ENCODE measurements around the gene TBCCD1. TPM values are rescaled to one million over a fixed set of nuclear protein-coding genes. Genes with fewer than 3 reads are reported as not detected.

The TBCCD1 gene, protein sequence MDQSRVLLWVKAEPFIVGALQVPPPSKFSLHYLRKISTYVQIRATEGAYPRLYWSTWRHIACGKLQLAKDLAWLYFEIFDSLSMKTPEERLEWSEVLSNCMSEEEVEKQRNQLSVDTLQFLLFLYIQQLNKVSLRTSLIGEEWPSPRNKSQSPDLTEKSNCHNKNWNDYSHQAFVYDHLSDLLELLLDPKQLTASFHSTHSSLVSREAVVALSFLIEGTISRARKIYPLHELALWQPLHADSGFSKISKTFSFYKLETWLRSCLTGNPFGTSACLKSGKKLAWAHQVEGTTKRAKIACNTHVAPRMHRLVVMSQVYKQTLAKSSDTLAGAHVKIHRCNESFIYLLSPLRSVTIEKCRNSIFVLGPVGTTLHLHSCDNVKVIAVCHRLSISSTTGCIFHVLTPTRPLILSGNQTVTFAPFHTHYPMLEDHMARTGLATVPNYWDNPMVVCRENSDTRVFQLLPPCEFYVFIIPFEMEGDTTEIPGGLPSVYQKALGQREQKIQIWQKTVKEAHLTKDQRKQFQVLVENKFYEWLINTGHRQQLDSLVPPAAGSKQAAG
- 10 to 100 TPM; 18.8 to 32.4 (median 21.6) TPM for polyA plus RNA-seq

DNA sequence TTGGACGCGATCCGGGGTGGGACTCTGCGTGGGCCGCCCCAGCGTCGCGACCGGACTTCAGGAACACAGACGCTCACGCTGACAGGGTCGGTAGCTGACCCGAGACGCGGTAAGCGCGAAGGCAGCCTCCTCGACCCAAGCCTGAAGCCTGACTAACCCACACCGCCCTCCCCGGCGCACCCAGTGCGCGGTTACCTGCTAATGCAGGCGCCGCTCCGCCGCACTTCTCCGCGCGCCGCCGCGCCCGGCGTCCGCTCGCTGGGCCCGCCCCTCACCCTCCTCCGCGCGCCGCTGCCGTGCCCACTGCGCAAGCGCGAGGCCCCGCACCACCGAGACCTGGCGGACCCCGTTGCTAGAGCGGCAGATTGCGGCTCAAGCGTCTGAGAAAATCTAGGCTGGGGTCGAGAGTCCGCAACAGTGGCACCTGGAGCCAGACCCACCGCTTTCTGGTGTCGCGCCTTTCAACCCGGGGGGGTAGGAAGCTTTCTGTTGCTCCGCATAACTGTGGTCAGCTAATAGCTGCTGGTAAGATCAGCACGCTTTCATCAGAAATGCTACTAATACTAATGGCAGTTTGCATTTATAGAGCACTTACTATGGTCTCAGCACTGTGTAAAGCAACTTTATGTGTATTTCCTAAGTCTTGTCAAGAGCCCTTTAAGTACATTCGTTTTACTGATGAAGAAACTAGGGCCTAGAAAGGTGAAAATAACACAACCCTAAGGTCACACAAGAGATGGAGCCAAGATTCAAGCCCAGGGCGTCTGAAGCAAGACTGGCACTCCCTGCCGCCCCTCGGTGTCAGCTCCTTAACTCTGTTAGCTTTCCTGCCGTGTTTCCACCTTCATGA is at the start of gene TBCCD1:
TBCCD1 (minus strand) TSS at position 268 of the 850 bp plus-strand sequence. CDS start 3,010 bp downstream, outside the sequence.
- Mint-ChIP-seq H3K9me3 (no peaks in the 10 kb centered on the region), H3K36me3 (peaks cover 3 to 4% (median 4%) of the 10 kb centered on the region in 3 donors), H3K27ac (peak within 1 kb of the TSS; percentile 90 to 98 (median 96)), H3K4me3 (peak within 1 kb of the TSS; percentile 87 to 95 (median 89)), H3K27me3 (ENCODE audit: low read depth in 3 of 3) (peaks cover 9 to 19% (median 16%) of the 10 kb centered on the region in 3 donors), H3K4me1 (peaks cover 60 to 76% of the 10 kb centered on the region in 2 donors)
- peak; percentile 97 to 98 (median 97) for DNase-seq

DNA sequence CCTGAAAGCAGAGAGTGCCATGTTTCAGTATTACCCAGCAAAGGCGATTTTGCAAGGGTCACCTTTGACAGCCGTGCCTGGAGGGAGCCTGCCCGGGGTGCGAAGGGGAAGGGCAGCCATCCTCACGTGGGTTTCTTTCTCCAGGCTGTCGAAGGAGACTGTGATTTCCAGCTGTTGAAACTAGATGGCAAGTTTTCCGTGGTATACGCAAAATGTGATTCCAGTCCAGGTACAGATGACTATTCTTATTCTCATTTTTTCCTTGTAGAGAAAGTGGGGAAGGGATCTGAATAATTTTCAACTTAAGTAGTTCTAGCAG is 49.1 kb upstream of the TBCCD1 start:
- peaks cover 17 to 22% of the 10 kb centered on the region in 2 donors for H3K4me1 Mint-ChIP-seq
- H3K27ac Mint-ChIP-seq = no peak overlapping the region
- DNase-seq = no peak
- no peaks in the 10 kb centered on the region for H3K9me3 Mint-ChIP-seq
- peaks cover 11 to 39% (median 16%) of the 10 kb centered on the region in 3 donors for H3K27me3 Mint-ChIP-seq (ENCODE audit: low read depth in 3 of 3)
- H3K4me3 Mint-ChIP-seq = no peak overlapping the region
- H3K36me3 Mint-ChIP-seq = peaks cover 0 to 3% (median 0%) of the 10 kb centered on the region in 3 donors

GRCh38 chr3:186614597-186615483 is 47.7 kb upstream of the TBCCD1 start:
- Mint-ChIP-seq H3K4me1 (peaks cover 17 to 22% of the 10 kb centered on the region in 2 donors), H3K9me3 (no peaks in the 10 kb centered on the region), H3K4me3 (peak overlapping the region in 1 of 5 donors; percentile 57), H3K27me3 (ENCODE audit: low read depth in 3 of 3) (peaks cover 11 to 37% (median 16%) of the 10 kb centered on the region in 3 donors), H3K27ac (no peak overlapping the region), H3K36me3 (peaks cover 0 to 3% (median 0%) of the 10 kb centered on the region in 3 donors)
- peak; percentile 64 to 72 (median 66) for DNase-seq

DNA sequence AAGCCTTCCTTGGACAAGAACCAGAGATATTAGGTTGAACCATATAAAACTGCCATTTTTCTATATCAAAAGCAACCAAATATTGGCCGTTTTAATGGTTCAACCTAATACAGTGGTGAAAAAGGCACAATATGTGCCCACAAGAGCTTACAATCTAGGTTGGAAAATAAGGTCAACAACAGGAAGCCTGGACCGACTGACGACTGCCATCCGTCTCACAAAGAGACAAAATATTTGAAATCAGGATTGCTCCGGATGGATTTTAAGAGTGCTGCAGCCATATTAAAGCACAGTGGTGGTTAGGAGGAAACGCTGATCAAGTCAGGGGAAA is 47.1 kb upstream of the TBCCD1 start:
- H3K4me3 Mint-ChIP-seq = no peak overlapping the region
- H3K4me1 Mint-ChIP-seq = peaks cover 17 to 22% of the 10 kb centered on the region in 2 donors
- no peak overlapping the region for H3K27ac Mint-ChIP-seq
- H3K36me3 Mint-ChIP-seq = peaks cover 0 to 3% (median 0%) of the 10 kb centered on the region in 3 donors
- no peak for DNase-seq
- H3K27me3 Mint-ChIP-seq (ENCODE audit: low read depth in 3 of 3) = peaks cover 11 to 37% (median 16%) of the 10 kb centered on the region in 3 donors
- H3K9me3 Mint-ChIP-seq = no peaks in the 10 kb centered on the region

DNA sequence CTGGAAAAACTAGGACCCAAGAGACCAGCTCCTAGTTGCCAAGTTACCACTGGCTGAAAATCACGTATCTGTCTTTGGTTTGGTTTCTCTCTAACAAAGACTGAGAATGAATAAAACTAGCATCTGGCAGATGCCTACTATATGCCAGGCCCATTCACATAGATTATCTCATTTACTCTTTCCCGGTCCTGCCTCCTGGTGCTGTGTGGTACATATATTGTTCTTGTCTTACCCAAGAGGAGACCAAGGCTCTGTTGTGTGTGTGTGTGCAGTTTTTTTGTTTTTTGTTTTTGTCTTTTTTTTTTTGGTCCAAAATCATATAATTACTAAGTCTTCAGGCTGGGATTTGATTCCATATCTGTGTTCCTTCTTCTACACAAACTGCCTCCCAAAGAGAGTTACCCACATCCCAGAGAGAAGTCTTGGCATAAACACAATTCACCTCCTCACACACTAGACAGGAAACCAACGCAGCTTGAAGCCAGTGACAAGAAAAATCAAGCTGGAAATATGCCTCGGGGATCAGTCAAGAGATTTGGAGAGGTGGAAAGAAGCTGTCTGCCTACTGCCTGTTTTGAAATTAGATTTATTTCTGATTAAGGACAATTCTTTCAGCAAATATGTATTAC is 46.6 kb upstream of the TBCCD1 start:
- DNase-seq = no peak
- Mint-ChIP-seq H3K4me1 (peaks cover 17 to 22% of the 10 kb centered on the region in 2 donors), H3K4me3 (no peak overlapping the region), H3K36me3 (peaks cover 0 to 3% (median 0%) of the 10 kb centered on the region in 3 donors), H3K9me3 (no peaks in the 10 kb centered on the region), H3K27ac (no peak overlapping the region), H3K27me3 (ENCODE audit: low read depth in 3 of 3) (peaks cover 11 to 37% (median 14%) of the 10 kb centered on the region in 3 donors)

GRCh38 chr3:186612721-186613636 is 45.8 kb upstream of the TBCCD1 start, which contains the start of gene AHSG:
Gene AHSG (plus strand): TSS chr3:186613060. CDS start chr3:186613142, 82 bp downstream.
- Mint-ChIP-seq H3K27ac (no peak within 1 kb of the TSS), H3K4me3 (no peak within 1 kb of the TSS), H3K4me1 (peaks cover 17 to 22% of the 10 kb centered on the region in 2 donors), H3K36me3 (peaks cover 0 to 3% (median 0%) of the 10 kb centered on the region in 3 donors), H3K9me3 (no peaks in the 10 kb centered on the region), H3K27me3 (ENCODE audit: low read depth in 3 of 3) (peaks cover 11 to 33% (median 11%) of the 10 kb centered on the region in 3 donors)
- DNase-seq = no peak

DNA sequence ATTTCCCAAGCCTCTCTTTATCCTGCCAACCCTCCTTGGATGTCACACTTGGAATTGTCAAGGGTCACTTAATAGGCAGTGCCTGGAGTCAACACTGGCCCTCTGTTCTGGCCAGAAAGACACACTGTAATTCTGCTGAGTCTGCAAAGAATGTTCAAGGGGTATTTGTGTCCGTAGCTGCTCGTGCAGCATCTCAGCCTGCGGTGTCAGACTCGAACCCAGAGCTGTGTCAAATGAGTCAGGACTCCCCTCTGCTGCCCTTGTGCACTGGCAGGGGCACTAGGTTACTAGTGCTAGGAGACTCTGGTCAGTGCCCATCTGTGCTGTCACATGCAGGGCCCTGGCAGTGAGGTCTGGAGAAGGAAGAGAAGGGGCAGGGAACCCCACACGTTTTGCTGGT is 44.9 kb upstream of the TBCCD1 start:
- Mint-ChIP-seq H3K4me1 (peaks cover 12 to 15% of the 10 kb centered on the region in 2 donors), H3K36me3 (peaks cover 0 to 3% (median 0%) of the 10 kb centered on the region in 3 donors), H3K4me3 (no peak overlapping the region), H3K27ac (no peak overlapping the region), H3K9me3 (no peaks in the 10 kb centered on the region), H3K27me3 (ENCODE audit: low read depth in 3 of 3) (peaks cover 8 to 24% (median 9%) of the 10 kb centered on the region in 3 donors)
- DNase-seq = no peak

GRCh38 chr3:186609247-186609868 is 42.2 kb upstream of the TBCCD1 start:
- no peak overlapping the region for H3K27ac Mint-ChIP-seq
- no peaks in the 10 kb centered on the region for H3K9me3 Mint-ChIP-seq
- DNase-seq = no peak
- H3K4me1 Mint-ChIP-seq = peaks cover 1 to 3% of the 10 kb centered on the region in 2 donors
- H3K36me3 Mint-ChIP-seq = no peaks in the 10 kb centered on the region
- H3K4me3 Mint-ChIP-seq = no peak overlapping the region
- H3K27me3 Mint-ChIP-seq (ENCODE audit: low read depth in 3 of 3) = peaks cover 1 to 14% (median 2%) of the 10 kb centered on the region in 3 donors

GRCh38 chr3:186608624-186609215 is 41.6 kb upstream of the TBCCD1 start:
- Mint-ChIP-seq H3K27me3 (ENCODE audit: low read depth in 3 of 3) (peaks cover 1 to 13% (median 2%) of the 10 kb centered on the region in 3 donors), H3K9me3 (no peaks in the 10 kb centered on the region), H3K36me3 (no peaks in the 10 kb centered on the region), H3K4me1 (no peaks in the 10 kb centered on the region), H3K4me3 (no peak overlapping the region), H3K27ac (no peak overlapping the region)
- no peak for DNase-seq

- no peaks in the 10 kb centered on the region for H3K4me1 Mint-ChIP-seq
- H3K27me3 Mint-ChIP-seq (ENCODE audit: low read depth in 3 of 3) = peaks cover 1 to 8% (median 5%) of the 10 kb centered on the region in 3 donors
- no peaks in the 10 kb centered on the region for H3K9me3 Mint-ChIP-seq
- no peaks in the 10 kb centered on the region for H3K36me3 Mint-ChIP-seq
- no peak for DNase-seq
- H3K4me3 Mint-ChIP-seq = no peak overlapping the region
- no peak overlapping the region for H3K27ac Mint-ChIP-seq
These were observed 38.7 kb upstream of the TBCCD1 start for GRCh38 chr3:186605561-186606545.

All from immature natural killer cell (primary cell).